ENCODE data around the gene TMEM17.

GRCh38 chr2:62505109-62505749 is 766 bp downstream of the TMEM17 start:
- no peak for TF ChIP-seq CTCF (conservative IDR thresholded peaks at IDR 0.05; ENCODE audit: low read depth in 2 of 2)
- no peak for TF ChIP-seq REST (IDR thresholded peaks at IDR 0.05; ENCODE audit: unreplicated experiment)
- no peak for TF ChIP-seq EZH2phosphoT487 (IDR thresholded peaks at IDR 0.05; ENCODE audit: unreplicated experiment)
- TF ChIP-seq CREB1 (CRISPR knock-in tag; IDR thresholded peaks at IDR 0.05; ENCODE audit: low read depth), result no peak
- no peak for TF ChIP-seq EZH2 (IDR thresholded peaks at IDR 0.05; ENCODE audit: low read depth, unreplicated experiment)
- TF ChIP-seq STAT1 (IDR thresholded peaks at IDR 0.05; ENCODE audit: unreplicated experiment), result no peak
- TF ChIP-seq POLR2AphosphoS5 (IDR thresholded peaks at IDR 0.05; ENCODE audit: low read depth), result no peak
- no peak for TF ChIP-seq JUNB (IDR thresholded peaks at IDR 0.05; ENCODE audit: unreplicated experiment)
- TF ChIP-seq ZNF114 (CRISPR knock-in tag; IDR thresholded peaks at IDR 0.05), result no peak
- TF ChIP-seq NANOG (IDR thresholded peaks at IDR 0.05; ENCODE audit: borderline replicate concordance), result no peak
- no peak for TF ChIP-seq ETS1 (IDR thresholded peaks at IDR 0.05)
